ENCODE measurements around the gene TTLL1. TPM values are rescaled to one million over a fixed set of nuclear protein-coding genes. Genes with fewer than 3 reads are reported as not detected.
A peak's percentile ranks its signal among the peaks of the same experiment; 100 is the strongest.
"Not testable (repeated sequence)": the region's sequence is repeated elsewhere in the genome, so short reads cannot be mapped to it uniquely, and the experiment has no call there.

The TTLL1 gene
- polyA plus RNA-seq, 3 donors, result 4.7 to 6.0 (median 5.6) TPM

DNA sequence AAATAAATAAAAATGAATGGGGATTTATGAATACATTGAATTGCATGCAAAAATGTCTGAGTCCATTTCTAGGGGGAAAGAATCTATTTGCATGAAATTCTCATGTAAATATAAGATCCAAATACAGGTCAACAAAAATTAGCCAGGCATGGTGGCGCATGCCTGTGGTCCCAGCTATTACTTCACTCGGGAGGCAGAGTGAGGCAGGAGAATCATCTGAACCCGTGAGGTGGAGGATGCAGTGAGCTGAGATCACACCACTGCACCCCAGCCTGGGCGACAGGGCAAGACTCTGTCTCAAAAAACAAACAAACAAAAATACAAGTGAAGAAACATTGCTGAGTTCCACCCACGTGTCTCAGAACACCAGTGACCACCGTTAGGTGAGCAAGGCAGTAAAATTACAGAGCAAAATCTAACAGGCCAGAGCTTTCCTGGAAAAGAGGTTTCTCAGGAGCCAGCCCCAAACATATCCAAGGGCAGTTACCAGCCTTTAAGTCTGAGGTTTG is 91.6 kb downstream of the TTLL1 start:
- Histone ChIP-seq H3K27me3 (ENCODE audit: control insufficient read depth in 2 of 2, insufficient read depth in 2 of 2, low read length in 2 of 2) (no peaks in the 10 kb centered on the region), H3K9ac (ENCODE audit: insufficient read depth, low read length, poor library complexity, severe bottlenecking) (no peak overlapping the region), H3K4me1 (ENCODE audit: control insufficient read depth in 1 of 2, insufficient read depth in 2 of 2, low read length in 2 of 2) (peaks cover 94 to 98% of the 10 kb centered on the region in 2 donors), H3K27ac (ENCODE audit: low read depth in 1 of 2, low read length in 2 of 2) (peak overlapping the region in 1 of 2 donors; percentile 68), H3K79me2 (ENCODE audit: insufficient read depth, low read length) (peaks cover 88% of the 10 kb centered on the region), H3K9me3 (replicated peaks in 1 of 2; ENCODE audit: control insufficient read depth in 1 of 2, insufficient read depth in 1 of 2, low read length in 2 of 2) (no peaks in the 10 kb centered on the region), H4K20me1 (ENCODE audit: insufficient read depth, low read length) (peaks cover 88% of the 10 kb centered on the region), H3K4me3 (replicated peaks in 1 of 3; ENCODE audit: low read depth in 2 of 3, low read length in 3 of 3) (no peak overlapping the region), H3K36me3 (replicated peaks in 1 of 2; ENCODE audit: control insufficient read depth in 1 of 2, insufficient read depth in 2 of 2, low read length in 2 of 2) (no peaks in the 10 kb centered on the region), H2AFZ (ENCODE audit: insufficient read depth, low read depth, low read length, poor library complexity, severe bottlenecking) (no peak overlapping the region), H3K4me2 (replicated peaks; ENCODE audit: extremely low read depth, low read length, poor library complexity, severe bottlenecking) (peak overlapping the region; percentile 0)
- 30% methylated on average over 2 of the region's 6 CpGs for WGBS (ENCODE audit: insufficient coverage)
- Mint-ChIP-seq H3K36me3 (peaks cover 0 to 3% of the 10 kb centered on the region in 2 donors), H3K4me3 (no peak overlapping the region), H3K9me3 (peaks cover 0 to 2% (median 0%) of the 10 kb centered on the region in 7 donors), H3K27ac (peak overlapping the region; percentile 54 to 91 (median 78)), H3K27me3 (ENCODE audit: low read depth in 3 of 3) (peaks cover 0 to 2% (median 0%) of the 10 kb centered on the region in 3 donors), H3K4me1 (peaks cover 96% of the 10 kb centered on the region)
- intact Hi-C loops (cut with micrococcal nuclease), result loop anchor here in 1 of 2 donors (5.0 kb wide), 1 partner anchor 65 kb away; no protein-coding TSS in a partner anchor
- no peak for TF ChIP-seq CTCF (IDR thresholded peaks at IDR 0.05)
- DNase-seq, result no peak

DNA sequence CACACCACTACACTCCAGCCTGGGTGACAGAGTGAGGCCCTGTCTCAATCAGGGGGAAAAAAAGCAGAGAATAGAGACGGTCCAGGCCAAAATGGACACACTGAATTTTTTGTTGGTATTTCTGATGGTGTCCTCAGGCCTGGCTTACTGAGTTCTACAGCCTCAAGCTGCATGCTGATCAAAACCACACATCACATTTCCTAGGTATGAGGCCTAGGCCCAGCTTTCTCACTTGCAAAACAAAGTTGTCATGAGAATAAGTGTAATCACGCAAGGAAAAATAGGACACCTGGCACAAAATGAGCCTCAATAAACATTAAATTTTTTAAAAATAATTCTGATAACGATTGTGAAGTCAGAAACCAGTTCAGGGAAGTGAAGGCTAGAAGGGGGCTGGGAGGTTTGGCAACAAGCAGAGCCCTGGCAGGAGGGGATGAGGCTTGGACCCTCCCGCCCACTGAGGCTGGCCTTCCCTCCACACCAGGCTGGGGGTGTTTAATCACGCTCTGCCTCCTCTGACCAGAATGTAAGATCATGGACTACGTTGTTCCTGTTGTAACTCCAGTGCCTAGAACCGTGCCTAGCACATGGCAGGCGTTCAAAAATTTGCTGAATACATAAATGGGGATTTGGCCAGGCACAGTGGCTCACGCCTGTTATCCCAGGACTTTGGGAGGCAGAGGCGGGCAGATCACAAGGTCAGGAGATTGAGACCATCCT is 92.4 kb downstream of the TTLL1 start:
- DNase-seq, result peak in 1 of 3 donors; percentile 36

GRCh38 chr22:42995654-42996053 is 93.5 kb downstream of the TTLL1 start:
- not testable (repeated sequence) for H3K9me3 Mint-ChIP-seq; H2AFZ ChIP-seq (ENCODE audit: insufficient read depth, low read depth, low read length, poor library complexity, severe bottlenecking); H3K27me3 Mint-ChIP-seq (ENCODE audit: low read depth in 3 of 3); H3K9me3 ChIP-seq (replicated peaks in 1 of 2; ENCODE audit: control insufficient read depth in 1 of 2, insufficient read depth in 1 of 2, low read length in 2 of 2); H3K36me3 Mint-ChIP-seq; H3K27me3 ChIP-seq (ENCODE audit: control insufficient read depth in 2 of 2, insufficient read depth in 2 of 2, low read length in 2 of 2); DNase-seq; H3K36me3 ChIP-seq (replicated peaks in 1 of 2; ENCODE audit: control insufficient read depth in 1 of 2, insufficient read depth in 2 of 2, low read length in 2 of 2)
- intact Hi-C loops (cut with micrococcal nuclease), result loop anchor here in 1 of 2 donors (5.0 kb wide), 1 partner anchor 63 kb away; no protein-coding TSS in a partner anchor
- Histone ChIP-seq H4K20me1 (ENCODE audit: insufficient read depth, low read length) (peaks cover 88% of the 10 kb centered on the region), H3K27ac (ENCODE audit: low read depth in 1 of 2, low read length in 2 of 2) (peak overlapping the region; percentile 83 to 93), H3K4me1 (ENCODE audit: control insufficient read depth in 1 of 2, insufficient read depth in 2 of 2, low read length in 2 of 2) (peaks cover 88 to 93% of the 10 kb centered on the region in 2 donors), H3K9ac (ENCODE audit: insufficient read depth, low read length, poor library complexity, severe bottlenecking) (peak overlapping the region; percentile 39), H3K79me2 (ENCODE audit: insufficient read depth, low read length) (peaks cover 88% of the 10 kb centered on the region), H3K4me2 (replicated peaks; ENCODE audit: extremely low read depth, low read length, poor library complexity, severe bottlenecking) (peak overlapping the region; percentile 38), H3K4me3 (replicated peaks in 1 of 3; ENCODE audit: low read depth in 2 of 3, low read length in 3 of 3) (peak overlapping the region in 1 of 3 experiments; percentile 48)
- Mint-ChIP-seq H3K4me1 (peaks cover 92% of the 10 kb centered on the region), H3K27ac (peak overlapping the region; percentile 96 to 99 (median 99)), H3K4me3 (peak overlapping the region in 1 of 2 donors; percentile 54)
- WGBS (ENCODE audit: insufficient coverage), result 85% methylated on average over 2 of the region's 7 CpGs

More for the DNA sequence above, 92.4 kb downstream of the TTLL1 start:
- no peak overlapping the region for H2AFZ ChIP-seq (ENCODE audit: insufficient read depth, low read depth, low read length, poor library complexity, severe bottlenecking)
- no peaks in the 10 kb centered on the region for H3K27me3 ChIP-seq (ENCODE audit: control insufficient read depth in 2 of 2, insufficient read depth in 2 of 2, low read length in 2 of 2)
- H3K27ac ChIP-seq (ENCODE audit: low read depth in 1 of 2, low read length in 2 of 2), result peak overlapping the region; percentile 83 to 93
- peaks cover 88% of the 10 kb centered on the region for H4K20me1 ChIP-seq (ENCODE audit: insufficient read depth, low read length)
- TF ChIP-seq CTCF (IDR thresholded peaks at IDR 0.05), result no peak
- H3K4me3 ChIP-seq (replicated peaks in 1 of 3; ENCODE audit: low read depth in 2 of 3, low read length in 3 of 3), result no peak overlapping the region
- intact Hi-C loops (cut with micrococcal nuclease), result loop anchor here in 1 of 2 donors (5.0 kb wide), 1 partner anchor 65 kb away; no protein-coding TSS in a partner anchor
- H3K9ac ChIP-seq (ENCODE audit: insufficient read depth, low read length, poor library complexity, severe bottlenecking), result no peak overlapping the region
- Mint-ChIP-seq H3K4me1 (peaks cover 92% of the 10 kb centered on the region), H3K27ac (peak overlapping the region; percentile 96 to 99 (median 99)), H3K27me3 (ENCODE audit: low read depth in 3 of 3) (peaks cover 0 to 2% (median 0%) of the 10 kb centered on the region in 3 donors), H3K4me3 (no peak overlapping the region), H3K9me3 (peaks cover 0 to 2% (median 0%) of the 10 kb centered on the region in 7 donors), H3K36me3 (peaks cover 0 to 2% of the 10 kb centered on the region in 2 donors)
- H3K4me2 ChIP-seq (replicated peaks; ENCODE audit: extremely low read depth, low read length, poor library complexity, severe bottlenecking), result no peak overlapping the region
- H3K36me3 ChIP-seq (replicated peaks in 1 of 2; ENCODE audit: control insufficient read depth in 1 of 2, insufficient read depth in 2 of 2, low read length in 2 of 2), result no peaks in the 10 kb centered on the region
- H3K9me3 ChIP-seq (replicated peaks in 1 of 2; ENCODE audit: control insufficient read depth in 1 of 2, insufficient read depth in 1 of 2, low read length in 2 of 2), result no peaks in the 10 kb centered on the region
- H3K79me2 ChIP-seq (ENCODE audit: insufficient read depth, low read length), result peaks cover 88% of the 10 kb centered on the region
- H3K4me1 ChIP-seq (ENCODE audit: control insufficient read depth in 1 of 2, insufficient read depth in 2 of 2, low read length in 2 of 2), result peaks cover 92 to 95% of the 10 kb centered on the region in 2 donors
- 43% methylated on average over 4 of the region's 10 CpGs for WGBS (ENCODE audit: insufficient coverage)

All from CD14-positive monocyte (primary cell).